Measurements from ENCODE around the gene IPCEF1. TPM values are rescaled to one million over a fixed set of nuclear protein-coding genes. Genes with fewer than 3 reads are reported as not detected.
"Not testable (repeated sequence)": the region's sequence is repeated elsewhere in the genome, so short reads cannot be mapped to it uniquely, and the experiment has no call there.

The IPCEF1 gene
- polyA plus RNA-seq, 3 donors = 5.2 to 9.8 (median 8.9) TPM

DNA sequence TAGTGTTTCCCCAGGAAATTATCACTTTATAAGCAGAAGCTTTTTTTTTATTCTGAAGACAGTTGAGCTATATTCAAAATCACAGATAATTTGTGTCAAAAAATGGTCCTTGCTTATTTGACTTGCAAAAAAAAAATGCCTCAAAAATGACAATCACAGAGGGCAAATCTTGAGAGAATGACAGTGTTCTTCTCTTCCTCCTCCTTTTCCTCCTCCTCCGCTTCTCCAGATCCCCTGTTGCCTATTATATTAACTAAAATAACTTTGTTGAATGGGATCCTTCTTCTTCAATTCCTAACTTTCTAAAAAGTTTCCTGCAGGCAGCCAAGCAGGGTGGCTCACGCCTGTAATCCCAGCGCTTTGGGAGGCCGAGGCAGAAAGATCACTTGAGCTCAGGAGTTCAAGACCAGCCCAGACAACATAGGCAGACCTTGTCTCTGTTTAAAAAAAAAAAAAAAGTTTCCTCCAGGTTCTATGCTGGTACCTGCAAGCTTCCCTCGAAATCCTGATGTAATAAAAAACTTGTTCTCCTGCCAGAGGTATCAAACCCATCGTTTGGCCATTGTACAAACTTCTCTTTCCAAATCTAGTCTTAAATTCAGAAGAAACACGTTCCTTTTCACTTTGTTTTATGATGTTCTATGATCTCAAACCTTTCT, 128.6 kb downstream of the IPCEF1 start:
- DNase-seq = no peak

DNA sequence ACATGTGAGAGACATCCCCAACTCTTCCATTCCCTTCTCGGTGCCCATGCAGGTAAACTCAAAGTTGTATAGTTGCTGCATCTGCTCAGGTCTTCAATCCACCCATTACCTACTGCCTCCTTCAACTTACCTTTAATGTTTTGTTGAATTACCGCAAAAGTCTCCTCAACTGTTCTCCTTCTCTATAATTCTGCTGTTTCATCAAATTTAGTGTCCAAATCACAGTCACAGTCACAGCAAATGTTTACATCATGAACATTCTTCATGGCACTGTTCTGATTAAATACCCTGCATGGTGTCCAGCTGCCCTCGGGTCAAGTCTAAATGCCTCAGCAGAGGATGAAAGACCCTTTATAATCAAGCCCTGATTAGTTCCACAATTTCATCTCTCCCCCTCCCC, 130.1 kb downstream of the IPCEF1 start:
- DNase-seq = no peak

- DNase-seq = no peak
Observed at GRCh38 chr6:154223296-154223695, 133.3 kb downstream of the IPCEF1 start.

GRCh38 chr6:154222716-154223115, 133.9 kb downstream of the IPCEF1 start:
- DNase-seq = no peak

DNA sequence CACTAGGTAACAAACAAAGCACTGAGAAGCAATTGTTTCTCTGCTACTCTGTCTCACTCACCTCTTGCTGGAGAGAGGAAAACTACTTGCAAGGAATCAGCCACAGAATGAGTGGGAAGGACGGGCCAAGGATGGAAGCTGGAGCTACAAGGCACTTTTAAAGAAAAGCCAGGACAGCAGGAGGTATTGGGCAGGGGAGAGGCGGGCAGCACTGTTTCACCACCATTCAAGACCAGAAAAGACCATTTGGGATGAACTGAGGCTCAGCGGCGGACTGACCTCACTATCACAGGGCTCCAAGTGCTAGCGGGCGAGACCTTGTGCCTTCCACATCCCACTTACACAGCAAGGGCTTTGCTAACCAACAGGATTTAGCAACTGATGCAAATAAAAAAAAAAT, 137.4 kb downstream of the IPCEF1 start:
- no peak for DNase-seq

DNA sequence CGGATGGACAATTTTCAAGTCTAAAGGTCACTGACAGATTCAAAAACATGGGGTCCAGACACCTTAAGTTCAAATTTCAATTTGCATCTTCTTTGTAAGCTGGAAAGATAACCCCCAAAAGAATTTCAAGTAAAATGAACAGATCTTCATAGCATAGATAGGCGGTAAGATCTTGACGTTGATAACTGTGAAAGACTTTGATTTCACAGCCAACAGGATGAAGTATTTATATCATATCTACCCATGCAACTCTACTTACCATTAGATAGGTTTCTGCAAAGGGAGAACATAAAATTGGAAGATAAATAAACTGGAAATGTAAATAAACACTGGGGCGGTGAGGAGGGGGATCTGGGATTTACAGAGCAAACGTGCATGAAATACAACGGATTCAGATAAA, 137.8 kb downstream of the IPCEF1 start:
- no peak for DNase-seq

DNA sequence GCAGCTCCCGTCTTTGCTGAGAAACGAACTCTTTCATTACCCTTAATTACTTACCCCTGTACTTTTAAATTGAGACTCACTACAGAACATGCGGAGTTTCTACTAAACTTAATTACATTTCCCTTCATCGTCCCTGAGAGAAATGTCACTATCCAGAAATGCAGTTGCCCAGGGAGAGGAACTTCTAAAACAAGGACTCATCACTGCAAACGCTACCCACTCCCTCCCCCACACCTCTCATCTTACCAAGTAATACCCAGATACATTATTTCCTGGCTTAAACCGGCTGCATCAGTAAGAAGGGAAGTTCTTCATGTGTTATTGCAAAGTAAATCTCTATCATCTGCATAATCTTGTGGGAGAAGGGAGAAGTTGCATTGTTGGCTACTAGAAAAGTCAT, 138.3 kb downstream of the IPCEF1 start:
- DNase-seq = peak; percentile 42

DNA sequence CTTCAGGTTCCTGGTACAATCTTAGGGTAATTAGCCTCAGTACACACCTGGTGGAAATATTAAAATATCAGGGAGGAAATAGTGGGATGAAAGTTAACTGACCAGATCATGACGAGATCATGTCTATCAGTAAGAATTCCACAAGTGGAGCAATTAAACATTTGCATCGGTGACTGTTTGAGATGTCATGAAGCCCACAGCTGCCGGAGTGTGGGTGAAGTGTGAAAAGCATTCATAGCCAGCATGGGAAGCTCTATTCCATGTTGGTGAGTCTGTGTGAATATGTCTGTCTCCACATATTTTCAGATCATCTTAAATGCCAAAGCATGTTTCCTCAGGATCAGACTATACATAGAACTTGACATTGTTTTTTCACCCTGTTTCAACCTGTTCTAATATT, 142.8 kb downstream of the IPCEF1 start:
- no peak for DNase-seq

GRCh38 chr6:154210678-154211077, 145.9 kb downstream of the IPCEF1 start:
- no peak for DNase-seq

- DNase-seq = no peak
Observed at GRCh38 chr6:154209555-154209954, 147.0 kb downstream of the IPCEF1 start.

DNA sequence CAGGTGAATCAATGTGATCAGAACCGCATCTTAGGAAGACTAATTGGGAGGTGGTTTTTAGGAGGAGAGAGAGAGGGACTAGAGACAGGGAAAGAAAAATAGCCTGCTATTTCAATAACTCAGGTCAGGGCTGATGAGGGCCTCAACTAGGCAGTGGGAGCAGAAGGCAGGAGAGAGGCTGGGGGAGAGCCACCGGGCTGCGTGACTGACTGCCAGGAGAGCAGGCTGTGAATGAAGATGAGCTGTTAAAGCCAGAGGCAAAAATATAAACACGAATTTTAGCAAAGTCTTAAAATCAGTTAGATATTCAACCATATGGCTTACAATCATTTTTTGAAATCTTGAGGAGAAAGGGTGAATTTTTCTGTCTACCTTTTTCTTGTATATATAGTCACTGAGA, 149.6 kb downstream of the IPCEF1 start:
- DNase-seq = no peak

DNA sequence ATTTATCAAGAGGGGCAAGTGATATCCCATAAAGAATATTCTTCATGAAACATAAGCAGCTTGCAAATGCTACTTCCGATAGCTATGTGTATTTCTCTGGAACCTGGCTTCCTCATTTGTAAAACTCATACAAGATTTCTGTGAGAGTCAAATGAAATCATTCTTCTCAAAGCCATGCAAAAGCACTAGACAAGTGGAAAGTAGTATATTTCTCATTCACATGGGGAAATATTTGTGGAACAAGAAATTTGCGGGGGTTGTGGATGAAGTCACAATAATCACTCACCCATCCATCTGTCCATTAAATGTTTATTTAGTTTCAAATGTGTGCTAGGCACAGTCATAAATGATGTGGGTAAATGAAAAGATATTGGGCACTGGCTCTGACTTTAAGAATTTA, 150.5 kb downstream of the IPCEF1 start:
- no peak for DNase-seq

DNA sequence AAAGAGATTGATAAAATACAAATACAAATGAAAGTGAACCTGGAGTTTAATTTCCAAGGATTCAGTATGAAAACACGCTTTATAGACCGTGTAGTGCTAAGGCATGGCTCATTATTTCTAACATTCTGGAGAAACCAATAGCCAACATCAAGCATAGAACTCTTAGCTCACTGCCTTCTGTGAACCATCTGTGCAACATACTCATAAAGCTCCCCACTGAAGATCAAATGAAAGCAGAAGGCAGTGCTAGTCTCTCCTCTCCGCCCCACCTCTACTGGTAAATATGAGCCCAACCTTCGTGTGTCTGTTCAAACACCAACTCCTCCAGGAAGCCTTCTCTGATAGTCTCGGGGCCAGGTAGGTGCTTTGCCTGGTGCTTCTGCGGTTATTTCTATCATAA, 153.6 kb downstream of the IPCEF1 start:
- no peak for DNase-seq

DNA sequence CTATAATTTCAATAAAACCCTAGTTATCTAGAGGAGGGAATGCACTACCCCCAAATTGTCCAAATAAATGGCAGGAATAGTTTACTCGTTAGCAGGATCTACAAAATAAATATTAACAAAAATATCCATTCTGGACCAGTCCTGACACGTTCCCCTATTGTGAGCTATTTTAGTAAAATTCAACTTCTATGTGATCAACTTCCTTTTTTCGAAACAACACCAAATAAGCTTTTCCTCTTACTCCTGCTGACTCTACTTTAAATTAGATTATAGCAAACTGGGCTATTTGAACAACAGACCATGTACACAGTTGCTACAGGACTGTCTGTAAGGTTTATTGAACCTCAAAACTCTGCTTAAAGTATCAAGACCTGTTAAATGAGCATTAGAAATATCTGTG, 154.3 kb downstream of the IPCEF1 start:
- no peak for DNase-seq

DNA sequence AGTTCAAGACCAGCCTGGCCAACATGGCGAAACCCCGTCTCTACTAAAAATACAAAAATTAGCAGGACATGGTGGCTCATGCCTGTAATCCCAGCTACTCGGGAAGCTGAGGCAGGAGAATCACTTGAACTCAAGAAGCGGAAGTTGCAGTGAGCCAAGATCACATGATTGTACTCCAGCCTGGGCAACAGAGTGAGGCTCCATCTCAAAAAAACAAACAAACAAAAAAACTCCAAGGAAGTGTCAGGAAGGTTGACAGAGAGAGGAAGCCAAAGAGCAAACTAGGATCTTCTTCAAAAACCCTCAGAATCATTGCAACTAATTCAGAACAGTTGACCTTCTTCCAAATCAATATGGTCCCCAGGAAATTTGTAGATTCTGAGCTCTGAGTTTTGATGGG, 154.9 kb downstream of the IPCEF1 start:
- DNase-seq = not testable (repeated sequence)

DNA sequence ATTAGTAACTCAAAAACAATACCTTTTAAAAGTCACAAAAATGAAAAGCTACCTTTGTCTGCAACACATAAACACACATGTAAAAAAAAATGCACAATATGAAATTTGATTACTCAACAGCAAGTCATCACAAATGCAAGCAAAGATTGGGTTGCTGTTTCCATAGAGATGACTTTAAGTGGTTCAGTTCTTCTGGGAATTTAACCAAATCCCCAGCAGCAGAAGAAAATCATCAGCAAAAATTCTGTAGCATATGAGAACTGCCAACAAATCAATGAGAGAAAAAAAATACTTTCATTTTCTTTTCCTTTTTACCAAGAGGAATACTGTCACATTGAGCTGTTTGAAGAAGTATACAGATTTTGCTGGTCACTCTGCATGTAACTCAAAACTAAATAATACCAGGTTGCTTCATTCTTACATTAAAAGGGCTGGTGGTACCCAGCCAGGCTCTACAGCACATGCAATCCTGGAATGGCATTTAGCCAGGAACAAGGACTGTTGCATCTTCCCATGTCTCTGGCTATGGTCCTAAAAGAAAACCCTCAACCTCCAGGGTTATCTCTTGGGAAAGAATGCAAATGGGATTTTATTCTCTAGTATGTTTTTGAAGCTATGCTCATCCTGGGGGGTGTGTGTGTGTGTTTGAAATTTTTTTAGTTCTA, 159.3 kb downstream of the IPCEF1 start:
- DNase-seq = peak; percentile 27

- DNase-seq = no peak
Observed at GRCh38 chr6:154196333-154196885, 160.2 kb downstream of the IPCEF1 start.

GRCh38 chr6:154187714-154188113, 168.9 kb downstream of the IPCEF1 start:
- DNase-seq = no peak

DNA sequence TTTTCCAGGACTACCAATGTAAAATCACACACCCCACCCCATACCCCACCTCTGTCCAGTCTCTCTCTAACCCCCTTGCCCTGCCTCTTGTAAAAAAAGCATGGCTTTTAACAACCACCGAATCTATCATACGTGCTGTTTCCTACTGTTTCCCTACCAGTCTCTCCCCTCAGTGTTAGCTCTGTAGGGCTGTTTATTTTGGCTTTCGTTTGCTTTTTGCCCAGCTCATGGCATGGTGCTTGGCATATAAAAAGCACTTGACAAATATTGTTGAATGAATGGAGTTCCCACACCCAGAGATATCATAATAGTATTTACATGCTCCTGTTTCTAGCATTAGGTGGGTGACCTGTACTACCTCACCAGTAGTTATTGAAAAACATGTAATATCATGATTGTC, 169.4 kb downstream of the IPCEF1 start:
- no peak for DNase-seq

DNA sequence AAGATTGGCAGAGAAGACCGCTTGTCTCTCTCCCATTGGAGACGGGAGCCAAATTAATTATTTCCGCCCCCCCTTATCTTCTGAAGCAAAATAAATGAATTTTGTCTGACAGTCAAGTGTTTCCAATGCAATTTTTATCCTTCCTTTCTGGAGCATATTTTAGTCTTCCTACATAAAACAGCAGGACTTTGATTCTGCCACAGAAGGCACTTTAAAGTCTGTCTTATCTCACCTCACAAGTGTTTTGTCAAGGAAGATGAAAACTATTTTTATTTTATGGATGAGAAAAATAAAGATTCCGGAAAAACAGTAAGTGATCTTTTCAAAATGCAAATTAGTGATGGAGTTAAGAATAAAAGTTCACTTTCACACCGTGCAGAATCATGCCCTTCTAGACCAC, 177.2 kb downstream of the IPCEF1 start:
- DNase-seq = no peak

DNA sequence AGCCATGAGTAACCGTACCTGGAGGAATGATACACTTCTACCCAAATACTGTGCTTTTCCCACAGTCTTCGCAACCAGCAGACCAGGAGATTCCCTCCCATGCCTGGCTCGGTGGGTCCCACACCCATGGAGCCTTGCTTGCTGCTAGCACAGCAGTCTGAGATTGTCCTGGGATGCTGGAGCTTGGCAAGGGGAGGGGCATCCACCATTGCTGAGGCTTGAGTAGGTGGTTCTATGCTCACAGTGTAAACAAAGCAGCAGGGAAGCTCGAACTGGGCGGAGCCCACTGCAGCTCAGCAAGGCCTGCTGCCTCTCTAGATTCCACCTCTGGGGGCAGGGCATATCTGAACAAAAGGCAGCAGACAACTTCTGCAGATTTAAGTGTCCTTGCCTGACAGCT, 184.2 kb downstream of the IPCEF1 start:
- DNase-seq = not testable (repeated sequence)

GRCh38 chr6:154170106-154170505, 186.5 kb downstream of the IPCEF1 start:
- no peak for DNase-seq

DNA sequence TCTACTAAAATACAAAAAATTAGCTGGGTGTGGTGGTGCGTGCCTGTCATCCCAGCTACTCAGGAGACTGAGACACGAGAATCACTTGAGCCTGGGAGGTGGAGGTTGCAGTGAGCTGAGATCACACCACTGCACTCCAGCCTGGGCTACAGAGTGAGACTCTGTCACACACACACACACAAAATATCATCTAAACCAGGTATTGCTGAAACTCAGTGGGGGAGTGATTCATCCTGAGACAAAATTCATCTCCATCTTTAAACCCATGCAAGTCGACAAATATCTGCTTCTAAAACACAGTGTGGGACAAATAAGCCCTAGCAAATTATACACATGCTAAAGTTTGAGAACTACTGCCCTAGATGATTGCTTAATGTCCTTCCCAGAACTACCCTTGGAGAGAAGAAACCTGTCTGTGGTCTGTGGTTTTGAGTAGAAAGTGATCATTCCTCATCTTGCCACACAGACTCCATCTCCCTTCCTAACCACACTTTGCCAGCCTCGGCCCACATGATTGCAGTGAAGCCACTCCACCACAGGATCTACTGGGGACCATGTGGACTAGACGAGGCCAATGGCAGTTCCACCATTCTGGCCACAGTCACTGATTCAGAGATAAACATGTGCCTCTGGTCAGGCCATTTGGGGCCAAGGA, 187.3 kb downstream of the IPCEF1 start:
- no peak for DNase-seq

All from renal pelvis (tissue), 4 donors.